H1 (cell line): Measurements from ENCODE around the gene ZNF8. TPM values are rescaled to one million over a fixed set of nuclear protein-coding genes. Genes with fewer than 3 reads are reported as not detected.

Source experiments
- CTCF ChIA-PET: fragments of 300-600 bp; sonication (Branson Sonifier 250); formaldehyde crosslinking; loops from one replicate; lab custom pipeline; 2021; ENCODE audit not compliant: partially characterized antibody; lab: Charles Lee
- POLR2A ChIA-PET: fragments of 300-600 bp; sonication (Branson Sonifier 250); formaldehyde crosslinking; loops from one replicate; lab custom pipeline; 2021; ENCODE audit warnings: inconsistent platforms; ENCODE audit not compliant: partially characterized antibody; lab: Charles Lee
- DNase-seq, 2 experiments: peaks; one replicate each; pipeline versions ENCODE4 v3.0.0 to v3.0.0-alpha.2; 2010 to 2022; ENCODE audit warnings: low spot score in 2 of 2, low read depth in 1 of 2, mixed read lengths in 1 of 2
- FAIRE-seq: peaks from 2 replicates; lab custom pipeline; 2011; peaks lifted over from hg19 to GRCh38; lab: Jason Lieb, UNC
- H2AFZ ChIP-seq: 2 replicates; pipeline ENCODE4 v1.8.1; 2012; ENCODE audit warnings: low read length, inconsistent platforms
- H2AK5ac ChIP-seq: 2 replicates; pipeline ENCODE4 v1.6.1; 2013; ENCODE audit warnings: low read depth, low read length
- H2BK120ac ChIP-seq: replicated peaks from 2 replicates; pipeline ENCODE3; 2013; ENCODE audit warnings: low read depth, low read length, inconsistent platforms
- H2BK12ac ChIP-seq: 2 replicates; pipeline ENCODE4 v1.6.1; 2013; ENCODE audit warnings: low read depth, low read length
- H2BK15ac ChIP-seq: 2 replicates; pipeline ENCODE4 v1.6.1; 2013; ENCODE audit warnings: low read length
- H2BK20ac ChIP-seq: 2 replicates; pipeline ENCODE4 v1.6.1; 2013; ENCODE audit warnings: low read length
- H2BK5ac ChIP-seq: 2 replicates; pipeline ENCODE4 v1.6.1; 2013; ENCODE audit warnings: low read depth, low read length
- H3K14ac ChIP-seq: 2 replicates; pipeline ENCODE4 v1.6.1; 2013; ENCODE audit warnings: inconsistent platforms; ENCODE audit not compliant: insufficient read length
- H3K18ac ChIP-seq: 2 replicates; pipeline ENCODE4 v1.6.1; 2013; ENCODE audit warnings: low read length; ENCODE audit errors: extremely low read depth
- H3K23ac ChIP-seq: 2 replicates; pipeline ENCODE4 v1.6.1; 2013; ENCODE audit warnings: inconsistent platforms; ENCODE audit not compliant: insufficient read length
- H3K23me2 ChIP-seq: 2 replicates; pipeline ENCODE4 v1.6.1; 2013; ENCODE audit warnings: low read depth, low read length
- H3K27ac ChIP-seq: 2 replicates; pipeline ENCODE4 v1.6.1; 2011; ENCODE audit warnings: low read depth, low read length, inconsistent platforms
- H3K27me3 ChIP-seq, 4 experiments: replicated peaks in 1 of 4; 1 replicate in 1 of 4; 2 replicates in 3 of 4; pipeline versions ENCODE4 v1.6.1 to v1.8.1; 2011 to 2013; ENCODE audit warnings: low read length in 3 of 4, mild to moderate bottlenecking in 3 of 4, inconsistent platforms in 2 of 4, mixed read lengths in 2 of 4, moderate library complexity in 1 of 4; ENCODE audit not compliant: control insufficient read depth in 3 of 4, insufficient read depth in 3 of 4; ENCODE audit errors: extremely low read depth in 1 of 4
- H3K36me3 ChIP-seq, 4 experiments: 2 replicates each; pipeline versions ENCODE4 v1.6.1 to v1.8.1; 2011 to 2013; ENCODE audit warnings: mild to moderate bottlenecking in 4 of 4, low read length in 3 of 4, moderate library complexity in 2 of 4, control low read depth in 1 of 4, inconsistent platforms in 1 of 4; ENCODE audit not compliant: insufficient read depth in 4 of 4, control insufficient read depth in 2 of 4
- H3K4ac ChIP-seq: replicated peaks from 2 replicates; pipeline ENCODE3; 2013; ENCODE audit warnings: low read length, low read depth, mixed read lengths, inconsistent platforms; ENCODE audit not compliant: insufficient read length
- H3K4me1 ChIP-seq, 4 experiments: replicated peaks in 1 of 4; 1 replicate in 1 of 4; 2 replicates in 3 of 4; pipeline versions ENCODE4 v1.6.1 to v1.8.1; 2011 to 2013; ENCODE audit warnings: low read length in 3 of 4, inconsistent platforms in 2 of 4, mixed read lengths in 1 of 4; ENCODE audit not compliant: insufficient read depth in 4 of 4, control insufficient read depth in 3 of 4
- H3K4me2 ChIP-seq, 2 experiments: 2 replicates each; pipeline versions ENCODE4 v1.6.1 to v1.8.1; 2011 to 2013; ENCODE audit warnings: low read depth in 2 of 2, low read length in 2 of 2, control low read depth in 1 of 2, inconsistent platforms in 1 of 2, mild to moderate bottlenecking in 1 of 2; ENCODE audit not compliant: insufficient read depth in 1 of 2
- H3K4me3 ChIP-seq, 4 experiments: fragments of 200-600, 300-600 bp in 1 of 4; sonication (generic), shearing (Covaris generic), sonication (Bioruptor Twin) in 1 of 4; 2 replicates each; pipeline versions ENCODE4 v1.5.1 to v1.8.1; 2011 to 2016; ENCODE audit warnings: low read length in 4 of 4, low read depth in 3 of 4, control low read depth in 2 of 4, inconsistent platforms in 2 of 4, mild to moderate bottlenecking in 2 of 4, mixed read lengths in 1 of 4, moderate library complexity in 1 of 4; ENCODE audit not compliant: insufficient read depth in 2 of 4; ENCODE audit errors: extremely low read depth in 1 of 4
- H3K56ac ChIP-seq: replicated peaks from 2 replicates; pipeline ENCODE3; 2013; ENCODE audit warnings: low read depth, mild to moderate bottlenecking, mixed read lengths, low read length, inconsistent platforms; ENCODE audit not compliant: insufficient read length
- H3K79me1 ChIP-seq: 2 replicates; pipeline ENCODE4 v1.6.1; 2013; ENCODE audit warnings: low read depth, low read length, control low read depth
- H3K79me2 ChIP-seq, 2 experiments: 2 replicates each; pipeline versions ENCODE4 v1.6.1 to v1.8.1; 2012 to 2013; ENCODE audit warnings: low read length in 2 of 2, mild to moderate bottlenecking in 2 of 2, inconsistent platforms in 1 of 2; ENCODE audit not compliant: insufficient read depth in 2 of 2, control insufficient read depth in 1 of 2
- H3K9ac ChIP-seq, 4 experiments: replicated peaks in 1 of 4; 1 replicate in 1 of 4; 2 replicates in 3 of 4; pipeline versions ENCODE4 v1.6.1 to v1.8.1; 2011 to 2013; ENCODE audit warnings: low read depth in 3 of 4, low read length in 3 of 4, control low read depth in 2 of 4, mild to moderate bottlenecking in 2 of 4, moderate library complexity in 2 of 4, inconsistent platforms in 1 of 4; ENCODE audit errors: extremely low read depth in 1 of 4
- H3K9me3 ChIP-seq, 2 experiments: 2 replicates each; pipeline versions ENCODE4 v1.6.1 to v1.8.1; 2012 to 2013; ENCODE audit warnings: mild to moderate bottlenecking in 2 of 2, moderate library complexity in 2 of 2, control low read depth in 1 of 2, inconsistent platforms in 1 of 2, low read depth in 1 of 2, low read length in 1 of 2, mixed read lengths in 1 of 2; ENCODE audit not compliant: insufficient read depth in 2 of 2
- H4K20me1 ChIP-seq, 2 experiments: replicated peaks in 1 of 2; 2 replicates each; pipeline versions ENCODE3 to v1.8.1; 2011 to 2013; ENCODE audit warnings: inconsistent platforms in 2 of 2, low read length in 2 of 2, mild to moderate bottlenecking in 1 of 2; ENCODE audit not compliant: insufficient read depth in 2 of 2, control insufficient read depth in 1 of 2
- H4K5ac ChIP-seq: 2 replicates; pipeline ENCODE4 v1.6.1; 2013; ENCODE audit warnings: low read length, low read depth, mixed read lengths, inconsistent platforms; ENCODE audit not compliant: insufficient read length
- H4K8ac ChIP-seq: 2 replicates; pipeline ENCODE4 v1.8.0; 2013; ENCODE audit warnings: mild to moderate bottlenecking, moderate library complexity, low read length, inconsistent platforms; ENCODE audit not compliant: insufficient read depth; ENCODE audit errors: extremely low read depth
- H4K91ac ChIP-seq: replicated peaks from 2 replicates; pipeline ENCODE3; 2013; ENCODE audit warnings: low read length, mixed read lengths, inconsistent platforms; ENCODE audit not compliant: insufficient read length
- CHD1 ChIP-seq: IDR thresholded peaks from 2 replicates; pipeline ENCODE4 v1.6.1; 2012; ENCODE audit warnings: low read depth, low read length, improper control_type of control experiment
- E2F6 ChIP-seq: IDR thresholded peaks from 2 replicates; pipeline ENCODE4 v1.6.1; 2012; ENCODE audit warnings: inconsistent platforms
- EZH2 ChIP-seq: fragments of 200-600 bp; sonication (generic); IDR thresholded peaks from 2 replicates; pipeline ENCODE4 v1.7.1; 2012; ENCODE audit warnings: low read depth, mild to moderate bottlenecking, moderate library complexity, low read length, inconsistent platforms; ENCODE audit not compliant: severe bottlenecking
- RFX5 ChIP-seq: IDR thresholded peaks from 2 replicates; pipeline ENCODE4 v1.6.1; 2011; ENCODE audit warnings: low read depth, low read length, improper control_type of control experiment, borderline replicate concordance
- WGBS, 2 experiments: shearing (Covaris generic) in 1 of 2; methylation state at CpG; one replicate each; pipeline versions ENCODE4 v1.1.6 to v1.1.7; 2013 to 2015; ENCODE audit warnings: low lambda C conversion rate in 2 of 2, mixed read lengths in 2 of 2, inconsistent platforms in 1 of 2, low coverage in 1 of 2, missing lambda C conversion rate in 1 of 2; ENCODE audit not compliant: insufficient replicate concordance in 2 of 2, insufficient coverage in 1 of 2, insufficient read length in 1 of 2; ENCODE audit errors: extremely low coverage in 1 of 2, missing lambda C conversion rate in 1 of 2; 5-methylcytosine and 5-hydroxymethylcytosine counted together
- polyA plus RNA-seq, 7 experiments: library from polyadenylated mRNA; depleted of rRNA in 3 of 7; stranded (reverse) in 5 of 7; unstranded in 2 of 7; fragments of >200 nt in 5 of 7; fragments of 200-250 nt in 2 of 7; gene quantifications; 1 replicate in 5 of 7; 2 replicates in 1 of 7; 4 replicates in 1 of 7; pipeline versions ENCODE4 v1.2.1 to v1.2.3, GENCODE V29; 2011 to 2013; ENCODE audit warnings: missing spikeins in 2 of 7, mixed read lengths in 2 of 7
- total RNA-seq: library from RNA; stranded (reverse); fragmentation: NEBNext Ultra II Directional; extraction: Animal tissue kit (Norgen Biotek cat#: 25700); gene quantifications from 2 replicates; pipeline ENCODE4 v1.2.1, GENCODE V29; 2021

The ZNF8 gene
- total and polyA plus RNA-seq, 2 of the 8 experiments (the other 6 are each of a cell fraction or from before 2014, with no cell fraction given) = 9.2 to 21.5 TPM

GRCh38 chr19:58284199-58284598 is 5.4 kb downstream of the ZNF8 start:
- peaks cover 4 to 9% (median 6%) of the 10 kb centered on the region in 4 experiments; a peak in 6 of 7 replicates for H3K4me1 ChIP-seq
- no peak overlapping the region for H3K4me2 ChIP-seq
- H3K27ac ChIP-seq = no peak overlapping the region
- H2BK15ac ChIP-seq = no peak overlapping the region
- peaks cover 2% of the 10 kb centered on the region; the same call in 1 of the 2 replicates for H3K23me2 ChIP-seq
- H3K14ac ChIP-seq = no peak overlapping the region
- H2BK12ac ChIP-seq = no peak overlapping the region
- no peak overlapping the region for H3K4me3 ChIP-seq
- no peak overlapping the region for H3K23ac ChIP-seq
- WGBS, 2 experiments = 88% methylated on average over 7 of the region's 7 CpGs; no CpG with 5 or more reads in 1 of the 2 experiments
- H3K4ac ChIP-seq = no peak overlapping the region
- ChIA-PET CTCF (no interaction called here), POLR2A (interaction anchor here (1.0 to 1.8 kb wide), 6 partner anchors 11 to 259 kb away, joined by 3 to 5 read pairs (median 4); partner anchors contain the start of genes TRIM28 and ZNF544)
- no peak overlapping the region for H4K8ac ChIP-seq
- H3K9ac ChIP-seq = no peak overlapping the region; a peak in 1 of 7 replicates
- peaks cover 18 to 49% (median 37%) of the 10 kb centered on the region in 4 experiments for H3K36me3 ChIP-seq
- H3K79me1 ChIP-seq = peaks cover 16% of the 10 kb centered on the region
- no peak overlapping the region for H3K56ac ChIP-seq
- no peak overlapping the region for H4K91ac ChIP-seq
- H2AK5ac ChIP-seq = no peak overlapping the region
- H3K9me3 ChIP-seq = no peaks in the 10 kb centered on the region
- no peak overlapping the region for H3K18ac ChIP-seq
- H3K27me3 ChIP-seq = no peaks in the 10 kb centered on the region
- no peak for FAIRE-seq
- H4K20me1 ChIP-seq = peaks cover 9 to 30% of the 10 kb centered on the region in 2 experiments
- no peak overlapping the region for H4K5ac ChIP-seq
- H2BK5ac ChIP-seq = no peak overlapping the region
- no peak overlapping the region for H2BK120ac ChIP-seq
- H3K79me2 ChIP-seq = peaks cover 27 to 63% of the 10 kb centered on the region in 2 experiments
- no peak overlapping the region for H2AFZ ChIP-seq
- no peak overlapping the region for H2BK20ac ChIP-seq
- TF ChIP-seq EZH2 (no peak), E2F6 (no peak), RFX5 (no peak), CHD1 (no peak)
- DNase-seq = no peak
